Endothelial cell of umbilical vein (primary cell): ENCODE results near the gene FKBP8. TPM values are rescaled to one million over a fixed set of nuclear protein-coding genes. Genes with fewer than 3 reads are reported as not detected.

Experiments used
- BruUV-seq: library from RNA; stranded (reverse); fragments of 400-500 nt; replicated peaks from 2 replicates; lab custom pipeline; 2021; lab: Mats Ljungman, UMichigan
- CTCF ChIA-PET: fragments of 300-600, 350-600 bp; sonication (Branson Sonifier 250); formaldehyde crosslinking; loops from one replicate; lab custom pipeline; 2021; ENCODE audit warnings: antibody characterized with exemption, inconsistent platforms; lab: Charles Lee
- POLR2A ChIA-PET: fragments of 300-600, 350-600 bp; sonication (Branson Sonifier 250); formaldehyde crosslinking; loops from one replicate; lab custom pipeline; 2021; ENCODE audit warnings: antibody characterized with exemption, inconsistent platforms; lab: Charles Lee
- DNase-seq: peaks from one replicate; pipeline ENCODE4 v3.0.0-alpha.2; 2011; ENCODE audit warnings: low read depth, low spot score
- FAIRE-seq: peaks from 2 replicates; lab custom pipeline; 2011; peaks lifted over from hg19 to GRCh38; lab: Jason Lieb, UNC
- H2AFZ ChIP-seq: 2 replicates; pipeline ENCODE4 v1.6.0; 2012; ENCODE audit warnings: low read depth, low read length, control low read depth, inconsistent platforms
- H3K27ac ChIP-seq: 2 replicates; pipeline ENCODE4 v1.5.1; 2011; ENCODE audit warnings: low read depth, mild to moderate bottlenecking, control low read depth, low read length, moderate library complexity; ENCODE audit not compliant: insufficient read depth
- H3K27me3 ChIP-seq, 2 experiments: 2 replicates each; pipeline versions ENCODE4 v1.6.0 to v1.6.1; 2011; ENCODE audit warnings: low read length in 2 of 2, mixed read lengths in 1 of 2; ENCODE audit not compliant: control insufficient read depth in 2 of 2, insufficient read depth in 2 of 2
- H3K36me3 ChIP-seq, 2 experiments: 2 replicates in 1 of 2; 3 replicates in 1 of 2; pipeline ENCODE4 v1.5.1; 2011; ENCODE audit warnings: low read length in 2 of 2, mild to moderate bottlenecking in 1 of 2, moderate library complexity in 1 of 2; ENCODE audit not compliant: control insufficient read depth in 2 of 2, insufficient read depth in 2 of 2; ENCODE audit errors: extremely low read depth in 1 of 2
- H3K4me1 ChIP-seq: 3 replicates; pipeline ENCODE4 v1.5.1; 2011; ENCODE audit warnings: mild to moderate bottlenecking, low read length; ENCODE audit not compliant: control insufficient read depth, insufficient read depth; ENCODE audit errors: extremely low read depth
- H3K4me2 ChIP-seq: 2 replicates; pipeline ENCODE4 v1.6.1; 2011; ENCODE audit warnings: low read length, control low read depth, mixed read lengths; ENCODE audit not compliant: insufficient read depth
- H3K4me3 ChIP-seq, 3 experiments: fragments of 200-600 bp in 1 of 3; sonication (generic), shearing (Covaris generic) in 1 of 3; replicated peaks in 1 of 3; 2 replicates each; pipeline ENCODE4 v1.5.1; 2011 to 2016; ENCODE audit warnings: control low read depth in 3 of 3, low read length in 3 of 3, mild to moderate bottlenecking in 2 of 3, inconsistent platforms in 1 of 3, low read depth in 1 of 3, moderate library complexity in 1 of 3; ENCODE audit not compliant: insufficient read depth in 1 of 3
- H3K79me2 ChIP-seq: 2 replicates; pipeline ENCODE4 v1.6.0; 2012; ENCODE audit warnings: low read length, inconsistent platforms; ENCODE audit not compliant: control insufficient read depth, insufficient read depth
- H3K9ac ChIP-seq: replicated peaks from 2 replicates; pipeline ENCODE3; 2011; ENCODE audit warnings: low read length, control low read depth; ENCODE audit not compliant: insufficient read depth; ENCODE audit errors: extremely low read depth
- H3K9me1 ChIP-seq: replicated peaks from 3 replicates; pipeline ENCODE4 v1.6.0; 2011; ENCODE audit warnings: mild to moderate bottlenecking, low read length; ENCODE audit not compliant: control insufficient read depth, insufficient read depth; ENCODE audit errors: extremely low read depth
- H3K9me3 ChIP-seq: replicated peaks from 2 replicates; pipeline ENCODE4 v1.5.1; 2012; ENCODE audit warnings: low read length, inconsistent platforms; ENCODE audit not compliant: control insufficient read depth, insufficient read depth
- H4K20me1 ChIP-seq: replicated peaks from 2 replicates; pipeline ENCODE3; 2011; ENCODE audit warnings: mild to moderate bottlenecking, low read length; ENCODE audit not compliant: control insufficient read depth, insufficient read depth; ENCODE audit errors: extremely low read depth
- CTCF ChIP-seq, 2 donors: IDR thresholded peaks; 1 replicate in 1 of 2; 2 replicates in 1 of 2; pipeline ENCODE4 v1.5.1; 2011; ENCODE audit warnings: low read length in 2 of 2, mild to moderate bottlenecking in 2 of 2, moderate library complexity in 2 of 2, control low read depth in 1 of 2, inconsistent platforms in 1 of 2, low read depth in 1 of 2; ENCODE audit not compliant: insufficient read depth in 1 of 2; ENCODE audit errors: extremely low read depth in 1 of 2
- EZH2 ChIP-seq: IDR thresholded peaks from 2 replicates; pipeline ENCODE4 v1.6.1; 2012; ENCODE audit warnings: borderline replicate concordance, low read depth, mild to moderate bottlenecking, moderate library complexity, low read length, inconsistent platforms; ENCODE audit not compliant: severe bottlenecking
- FOS ChIP-seq: IDR thresholded peaks from 2 replicates; pipeline ENCODE4 v1.6.1; 2011; ENCODE audit warnings: mild to moderate bottlenecking, low read length, moderate library complexity, borderline replicate concordance; ENCODE audit not compliant: insufficient read depth
- GATA2 ChIP-seq: IDR thresholded peaks from 2 replicates; pipeline ENCODE4 v1.7.0; 2011; ENCODE audit warnings: low read depth, mild to moderate bottlenecking, moderate library complexity, mixed read lengths, low read length; ENCODE audit not compliant: insufficient read length, insufficient read depth
- JUN ChIP-seq: IDR thresholded peaks from 2 replicates; pipeline ENCODE4 v1.6.1; 2011; ENCODE audit warnings: borderline replicate concordance, low read depth; ENCODE audit not compliant: insufficient read length, insufficient read depth
- MAX ChIP-seq: IDR thresholded peaks from 2 replicates; pipeline ENCODE4 v1.6.1; 2011; ENCODE audit not compliant: insufficient read depth, insufficient read length
- MYC ChIP-seq: IDR thresholded peaks from one replicate; pipeline ENCODE4 v1.6.1; 2011; ENCODE audit warnings: mild to moderate bottlenecking, low read depth, low read length
- POLR2A ChIP-seq: IDR thresholded peaks from 2 replicates; pipeline ENCODE4 v1.6.1; 2012; ENCODE audit warnings: low read depth, mild to moderate bottlenecking, control low read depth, low read length
- POLR2AphosphoS5 ChIP-seq: IDR thresholded peaks from 2 replicates; pipeline ENCODE4 v1.6.1; 2012; ENCODE audit warnings: low read depth, mild to moderate bottlenecking, control low read depth, low read length, moderate library complexity; ENCODE audit not compliant: insufficient read depth
- dilution Hi-C: fragments of 300-500 bp; cut with MboI; formaldehyde crosslinking; loops from one replicate; pipeline ENCODE4 v1.15.0; 2019; ENCODE audit warnings: low sequenced_read_pairs; ENCODE audit not compliant: extremely low pct_ligation_motif_present
- intact Hi-C: fragments of 100-400 bp; cut with micrococcal nuclease; formaldehyde crosslinking; loops from one replicate; pipeline ENCODE4 v1.10.0; 2022
- polyA plus RNA-seq, 4 experiments: library from polyadenylated mRNA; depleted of rRNA in 3 of 4; stranded (reverse) in 3 of 4; unstranded in 1 of 4; fragments of >200 nt; gene quantifications; 2 replicates each; pipeline versions ENCODE4 v1.2.1 to v1.2.3, GENCODE V29; 2011 to 2012; ENCODE audit warnings: missing spikeins in 1 of 4
- total RNA-seq: library from RNA; stranded (reverse); gene quantifications from 2 replicates; pipeline ENCODE4 v1.2.3, GENCODE V29; 2021

The FKBP8 gene
- total and polyA plus RNA-seq, 2 donors (not counting 3 experiments of a cell fraction or from before 2014, with no cell fraction given): 150 to 173 TPM

- Histone ChIP-seq H3K79me2 (peaks cover 79% of the 10 kb centered on the region), H3K27ac (no peak overlapping the region), H4K20me1 (no peaks in the 10 kb centered on the region), H3K9me3 (no peaks in the 10 kb centered on the region), H3K4me1 (peaks cover 17% of the 10 kb centered on the region), H3K9me1 (no peaks in the 10 kb centered on the region), H3K27me3 (no peaks in the 10 kb centered on the region), H3K4me3 (no peak overlapping the region), H2AFZ (no peak overlapping the region), H3K4me2 (no peak overlapping the region), H3K36me3 (no peaks in the 10 kb centered on the region), H3K9ac (no peak overlapping the region)
- DNase-seq (no peak), FAIRE-seq (no peak)
- ChIA-PET POLR2A (no interaction called here), CTCF (interaction anchor here (1.5 to 2.7 kb wide), 2 partner anchors 15 to 16 kb away, joined by 5 to 9 read pairs; no protein-coding TSS in a partner anchor)
- BruUV-seq: no TSS peak
- dilution Hi-C loops (no loop called here), intact Hi-C loops (no loop called here)
- TF ChIP-seq JUN: no peak
- TF ChIP-seq POLR2AphosphoS5: no peak
- TF ChIP-seq FOS: no peak
- TF ChIP-seq MAX: no peak
- TF ChIP-seq GATA2: no peak
- TF ChIP-seq MYC: no peak
- no peak for TF ChIP-seq EZH2
- TF ChIP-seq POLR2A: no peak
- TF ChIP-seq CTCF (IDR thresholded peaks at IDR 0.05; ENCODE audit: extremely low read depth in 1 of 2, insufficient read depth in 1 of 2, low read depth in 1 of 2, low read length in 2 of 2): no peak
Measured at GRCh38 chr19:18503337-18503970, 39.9 kb downstream of the FKBP8 start.
